GM12801 (cell line): ENCODE data around the gene EDNRB.

ENCODE experiments used
- CTCF ChIP-seq: IDR thresholded peaks from one replicate; pipeline ENCODE4 v1.5.1; 2011; ENCODE audit warnings: control low read depth; ENCODE audit not compliant: insufficient read length; ENCODE audit errors: extremely low read depth

The EDNRB gene

GRCh38 chr13:77863144-77863543, 55.5 kb downstream of the EDNRB start:
- TF ChIP-seq CTCF: no peak

GRCh38 chr13:77861741-77862140, 56.9 kb downstream of the EDNRB start:
- no peak for TF ChIP-seq CTCF

DNA sequence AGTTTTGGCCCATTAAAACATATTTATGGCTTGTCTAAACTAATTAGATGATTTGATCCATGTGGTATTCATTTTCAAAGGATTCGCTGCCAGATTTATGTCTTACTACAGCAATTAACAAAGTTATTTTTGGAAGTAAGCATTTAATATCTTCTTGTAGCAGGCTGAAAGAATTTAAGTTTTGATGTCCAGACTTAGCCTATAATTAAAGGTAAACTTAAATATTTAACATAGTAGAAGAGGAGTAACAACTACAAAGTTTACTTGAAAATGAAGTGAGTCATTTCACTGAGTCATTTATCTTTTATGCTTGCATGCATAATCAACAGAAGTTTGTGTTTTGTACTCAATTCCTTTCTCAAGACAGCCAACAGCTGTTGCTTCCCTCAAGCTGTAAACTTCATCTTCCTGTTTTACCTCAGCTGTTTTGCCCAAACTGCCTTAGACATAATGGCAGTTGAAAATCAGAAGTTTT, 58.1 kb downstream of the EDNRB start:
- no peak for TF ChIP-seq CTCF

GRCh38 chr13:77859450-77859849, 59.2 kb downstream of the EDNRB start:
- no peak for TF ChIP-seq CTCF

DNA sequence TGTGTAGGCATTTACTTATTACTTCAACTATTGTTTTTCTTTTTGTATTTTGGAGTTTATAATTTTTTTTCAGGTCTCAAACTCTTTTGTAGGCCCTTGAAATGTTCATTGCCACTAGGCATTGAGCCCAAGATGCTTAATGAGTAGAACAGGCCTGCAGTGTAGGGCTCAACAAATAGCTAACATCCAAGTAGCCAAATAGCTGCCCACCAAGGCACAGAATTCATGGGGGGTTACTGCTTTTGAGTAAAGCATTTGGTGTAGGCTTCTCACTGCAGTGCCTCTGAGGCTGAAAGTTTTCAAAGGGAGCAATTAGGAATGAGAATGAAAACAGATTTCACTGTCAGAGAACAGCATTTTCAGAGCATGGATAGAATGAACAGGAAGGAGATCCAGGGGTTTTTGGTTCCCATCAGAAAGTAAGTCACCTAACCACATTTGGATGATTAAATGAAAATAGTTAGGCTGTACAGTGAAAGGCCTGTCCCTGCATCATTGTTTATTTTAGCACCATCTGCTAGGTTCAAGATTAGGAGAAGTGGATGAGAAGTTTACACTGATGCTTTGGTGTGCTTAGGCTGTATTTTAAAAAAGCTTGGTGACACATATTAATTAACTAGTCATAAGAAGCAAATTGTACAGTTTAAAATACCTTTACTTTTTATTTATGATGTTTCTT, 61.0 kb downstream of the EDNRB start:
- no peak for TF ChIP-seq CTCF

DNA sequence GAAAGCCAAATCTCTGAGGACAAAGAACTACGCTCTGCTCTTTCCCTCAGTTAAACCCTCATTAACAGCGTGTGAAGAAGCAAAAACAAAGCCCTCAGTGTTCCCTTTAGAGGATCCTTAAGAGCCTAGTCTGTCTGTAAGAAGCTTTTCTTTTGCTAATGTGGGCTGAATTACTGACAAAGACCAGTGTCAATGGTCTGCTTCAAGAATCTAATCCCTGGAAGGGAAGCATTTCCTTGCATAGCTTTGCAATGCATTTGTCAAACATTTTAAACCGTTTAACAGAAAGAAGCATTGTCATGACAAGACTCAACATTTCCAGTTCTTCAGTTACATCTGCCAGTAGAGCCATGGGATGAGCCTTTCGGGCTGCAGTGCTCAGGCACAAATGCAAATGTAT, 64.9 kb downstream of the EDNRB start:
- no peak for TF ChIP-seq CTCF

DNA sequence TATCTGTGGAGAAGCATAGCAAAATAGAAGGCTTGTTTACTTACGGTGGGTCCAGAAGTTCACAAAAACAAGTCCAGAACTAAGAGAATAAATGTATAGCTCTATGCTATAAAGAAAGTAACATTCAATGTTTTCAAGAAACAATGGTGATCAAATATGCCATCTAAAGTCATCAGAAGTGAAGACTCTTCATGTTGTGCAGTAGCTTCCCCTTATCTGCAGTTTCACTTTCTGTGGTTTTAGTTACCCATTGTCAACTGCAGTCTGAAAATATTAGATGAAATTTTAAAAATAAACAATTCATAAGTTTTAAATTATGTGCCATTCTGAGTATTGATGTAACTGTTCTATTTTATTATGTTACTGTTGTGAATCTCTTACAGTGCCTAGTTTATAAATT, 72.5 kb downstream of the EDNRB start:
- no peak for TF ChIP-seq CTCF
